Fibroblast of gingiva (primary cell): Measurements from ENCODE around the gene GCM1.

Experiments used
- DNase-seq: peaks from one replicate; pipeline ENCODE4 v3.0.0-alpha.2; 2011; ENCODE audit warnings: low read depth

GCM1 gene

GRCh38 chr6:53104916-53105315 is 43.7 kb downstream of the GCM1 start:
- peak; percentile 9 for DNase-seq

- no peak for DNase-seq
These were observed 44.5 kb downstream of the GCM1 start for GRCh38 chr6:53103993-53104675.

- DNase-seq, result no peak
These were observed 47.6 kb downstream of the GCM1 start for GRCh38 chr6:53101006-53101405.

- no peak for DNase-seq
These were observed 48.1 kb downstream of the GCM1 start for GRCh38 chr6:53100561-53100960.

GRCh38 chr6:53095716-53096115 is 52.9 kb downstream of the GCM1 start:
- no peak for DNase-seq

GRCh38 chr6:53095270-53095669 is 53.4 kb downstream of the GCM1 start:
- DNase-seq, result no peak

- DNase-seq, result peak; percentile 36
These were observed 58.1 kb downstream of the GCM1 start for GRCh38 chr6:53090576-53090975.

- no peak for DNase-seq
These were observed 58.7 kb downstream of the GCM1 start for GRCh38 chr6:53089948-53090347.

GRCh38 chr6:53086302-53086701 is 62.3 kb downstream of the GCM1 start:
- no peak for DNase-seq

- no peak for DNase-seq
These were observed 67.8 kb downstream of the GCM1 start for GRCh38 chr6:53080813-53081212.
